ENCODE results near the gene FIP1L1.
"Not testable (repeated sequence)": the region's sequence is repeated elsewhere in the genome, so short reads cannot be mapped to it uniquely, and the experiment has no call there.

FIP1L1 gene

DNA sequence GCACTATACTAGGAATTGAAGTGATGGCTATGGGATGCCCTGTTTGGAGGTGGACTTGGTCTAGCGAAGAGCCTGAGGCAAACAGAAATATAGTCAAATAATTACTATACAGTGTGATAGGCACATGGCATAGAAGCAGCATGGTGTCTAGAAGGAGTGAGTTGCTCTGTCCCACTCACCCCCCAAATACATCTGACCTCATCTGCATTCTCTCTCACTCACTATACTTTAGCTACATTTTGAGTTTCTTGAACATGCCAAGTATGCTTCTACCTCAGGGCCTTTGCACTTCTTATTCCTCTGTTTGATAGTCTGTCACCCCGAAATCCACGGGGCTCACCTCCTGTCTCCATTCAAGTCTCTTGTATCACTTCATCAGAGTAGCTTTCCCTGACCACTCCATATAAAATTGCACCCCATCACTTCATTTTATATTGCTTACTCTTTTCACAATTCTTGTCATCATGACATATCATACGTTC lies 2.6 kb upstream of the FIP1L1 start:
- DNase-seq (ENCODE audit: extremely low read depth in 1 of 2, low read depth in 1 of 2) = no peak

DNA sequence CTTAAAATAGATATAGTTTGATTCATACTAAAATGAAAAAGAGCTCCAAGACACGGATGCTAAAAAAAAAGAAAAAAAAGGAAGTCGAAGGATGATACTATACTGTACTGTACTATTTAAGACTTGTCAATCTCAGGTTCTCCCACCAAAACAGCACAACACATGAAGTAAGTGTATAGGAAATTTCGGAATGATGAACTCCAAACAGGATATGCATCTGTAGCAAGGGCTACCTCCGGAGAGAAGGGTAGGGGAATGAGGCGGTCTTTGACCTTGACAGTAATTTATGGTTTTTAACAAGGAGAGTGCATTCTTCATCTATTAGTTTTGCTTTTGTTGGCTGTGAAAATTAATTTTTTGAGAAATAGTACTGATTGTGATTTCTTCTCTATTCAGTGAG lies 541 bp upstream of the FIP1L1 start:
- no peak for DNase-seq (ENCODE audit: extremely low read depth in 1 of 2, low read depth in 1 of 2)

DNA sequence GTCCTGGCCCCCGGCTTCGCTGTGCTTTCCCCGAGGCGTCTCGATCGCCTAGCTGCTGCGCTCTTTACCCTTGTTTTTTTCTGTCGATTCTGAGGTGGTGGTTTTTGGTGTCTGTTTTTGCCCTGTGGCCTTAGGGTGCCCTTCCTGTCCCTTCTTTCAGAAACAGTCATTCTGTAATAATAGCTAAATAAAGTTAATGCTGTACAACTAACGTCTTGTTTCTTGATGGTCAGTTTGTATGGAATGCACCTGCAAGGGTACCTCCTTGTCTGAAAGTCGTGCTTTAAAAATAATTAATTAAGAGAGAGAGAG lies 686 bp downstream of the FIP1L1 start:
- no peak for DNase-seq (ENCODE audit: extremely low read depth in 1 of 2, low read depth in 1 of 2)

GRCh38 chr4:53380221-53380620 lies 2.8 kb downstream of the FIP1L1 start:
- no peak for DNase-seq (ENCODE audit: extremely low read depth in 1 of 2, low read depth in 1 of 2)

DNA sequence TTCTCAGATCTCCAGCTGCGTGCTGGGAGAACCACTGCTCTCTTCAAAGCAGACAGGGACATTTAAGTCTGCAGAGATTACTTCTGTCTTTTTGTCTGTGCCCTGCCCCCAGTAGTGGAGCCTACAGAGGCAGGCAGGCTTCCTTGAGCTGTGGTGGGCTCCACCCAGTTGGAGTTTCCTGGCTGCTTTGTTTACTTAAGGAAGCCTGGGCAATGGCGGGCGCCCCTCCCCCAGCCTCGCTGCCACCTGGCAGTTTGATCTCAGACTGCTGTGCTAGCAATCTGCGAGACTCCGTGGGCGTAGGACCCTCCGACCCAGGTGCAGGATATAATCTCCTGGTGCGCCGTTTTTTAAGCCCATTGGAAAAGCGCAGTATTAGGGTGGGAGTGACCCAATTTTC lies 32.0 kb downstream of the FIP1L1 start:
- DNase-seq (ENCODE audit: extremely low read depth in 1 of 2, low read depth in 1 of 2) = not testable (repeated sequence)

DNA sequence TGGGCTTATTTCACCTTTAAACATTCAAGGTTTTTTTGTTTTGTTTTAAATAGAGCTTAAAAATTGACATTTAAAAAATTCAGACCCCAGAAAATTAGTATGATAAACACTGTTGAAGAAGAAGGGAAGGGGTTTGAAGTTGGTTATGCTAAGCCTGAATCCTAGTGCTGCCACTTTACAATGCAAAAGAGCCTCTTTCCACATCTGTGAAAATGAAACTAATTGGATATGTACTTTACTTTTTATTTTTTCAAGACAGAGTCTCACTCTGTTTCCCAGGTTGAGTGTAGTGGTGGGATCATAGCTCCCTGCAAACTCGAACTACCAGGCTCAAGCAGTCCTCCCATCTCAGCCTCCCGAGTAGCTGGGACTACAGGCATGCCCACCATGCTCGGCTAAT lies 41.8 kb downstream of the FIP1L1 start:
- no peak for DNase-seq (ENCODE audit: extremely low read depth in 1 of 2, low read depth in 1 of 2)

DNA sequence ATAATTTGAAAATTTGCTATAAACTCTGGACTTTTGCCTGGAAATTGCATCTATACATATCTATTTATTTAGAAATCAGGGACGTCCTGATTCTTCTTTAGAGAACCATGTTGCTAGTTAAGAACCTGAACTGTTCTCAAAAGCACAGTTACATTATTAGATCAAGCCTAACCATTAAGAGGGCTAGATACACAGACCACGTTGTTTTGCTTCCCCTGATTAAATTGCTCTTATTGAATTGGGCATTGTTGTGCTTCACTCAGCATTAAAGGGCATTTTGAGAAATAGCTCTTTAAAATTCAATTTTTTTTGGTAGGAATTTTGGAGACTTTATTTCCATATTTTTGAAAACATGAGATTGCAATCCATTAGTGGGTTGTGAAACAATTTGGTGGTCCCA lies 44.4 kb downstream of the FIP1L1 start:
- DNase-seq (ENCODE audit: extremely low read depth in 1 of 2, low read depth in 1 of 2) = no peak

GRCh38 chr4:53422367-53422766 lies 44.9 kb downstream of the FIP1L1 start:
- DNase-seq (ENCODE audit: extremely low read depth in 1 of 2, low read depth in 1 of 2) = no peak

- DNase-seq (ENCODE audit: extremely low read depth in 1 of 2, low read depth in 1 of 2) = no peak
These were observed 46.8 kb downstream of the FIP1L1 start for GRCh38 chr4:53424280-53424679.

- DNase-seq (ENCODE audit: extremely low read depth in 1 of 2, low read depth in 1 of 2) = no peak
These were observed 49.9 kb downstream of the FIP1L1 start for GRCh38 chr4:53427366-53427765.

DNA sequence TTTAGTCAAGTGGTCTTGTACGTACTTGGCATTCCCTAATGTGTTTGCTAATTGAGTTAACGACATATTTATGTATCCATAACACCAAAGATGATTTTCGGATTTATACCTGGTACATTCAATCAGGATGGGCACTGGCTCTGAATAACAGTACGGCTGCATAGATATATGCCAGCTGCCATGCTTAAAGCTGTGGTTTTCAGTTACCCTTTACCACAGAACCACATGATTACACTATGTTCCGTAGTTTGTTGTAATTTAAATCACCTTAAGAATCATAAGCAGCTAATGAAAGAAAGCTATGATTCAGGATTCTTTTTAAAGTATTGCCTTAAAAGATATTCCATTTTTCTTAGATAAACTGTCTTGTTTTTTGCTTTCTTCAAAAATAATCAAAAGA lies 53.6 kb downstream of the FIP1L1 start:
- no peak for DNase-seq (ENCODE audit: extremely low read depth in 1 of 2, low read depth in 1 of 2)

DNA sequence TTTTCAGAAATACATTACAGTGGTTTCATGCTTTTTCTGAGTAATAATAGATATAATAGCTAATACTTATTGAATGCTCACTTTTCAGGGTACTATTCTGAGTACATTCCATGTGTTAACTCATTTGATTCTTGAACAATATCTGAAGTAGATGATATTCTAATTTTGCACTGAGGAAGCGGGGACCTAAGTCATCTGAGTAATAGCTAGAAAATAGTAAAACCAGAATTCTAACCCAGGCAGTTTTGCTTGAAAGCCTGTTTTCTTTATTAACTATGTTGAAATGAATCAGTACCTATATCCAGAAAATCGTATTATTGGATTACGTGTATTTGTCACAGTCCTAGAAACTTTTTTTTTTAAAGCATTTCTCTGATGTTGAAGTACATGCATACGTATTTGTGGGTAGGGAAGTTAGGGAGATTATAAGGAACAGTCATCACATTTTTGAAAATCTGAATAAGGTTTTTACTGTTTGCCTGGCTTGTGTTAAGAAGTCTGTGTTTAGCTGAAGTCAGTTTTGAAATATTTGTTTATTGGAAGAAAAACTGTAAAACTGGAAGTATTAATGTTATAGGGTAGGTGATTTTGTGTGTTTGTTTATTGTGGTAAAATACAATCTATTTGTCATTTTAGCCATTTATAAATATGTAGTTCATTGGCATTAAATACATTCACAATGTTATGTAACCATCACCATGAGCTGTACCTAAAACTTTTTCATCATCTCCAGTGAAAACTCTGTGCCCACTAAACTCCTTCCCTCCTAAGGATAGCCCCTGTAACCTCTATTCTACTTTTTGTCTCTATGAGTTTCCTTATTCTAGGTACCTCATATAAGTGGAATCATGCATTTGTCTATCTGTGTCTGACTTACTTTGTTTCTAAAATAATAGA lies 55.3 kb downstream of the FIP1L1 start:
- no peak for DNase-seq (ENCODE audit: extremely low read depth in 1 of 2, low read depth in 1 of 2)

- no peak for DNase-seq (ENCODE audit: extremely low read depth in 1 of 2, low read depth in 1 of 2)
These were observed 58.8 kb downstream of the FIP1L1 start for GRCh38 chr4:53436251-53436650.

DNA sequence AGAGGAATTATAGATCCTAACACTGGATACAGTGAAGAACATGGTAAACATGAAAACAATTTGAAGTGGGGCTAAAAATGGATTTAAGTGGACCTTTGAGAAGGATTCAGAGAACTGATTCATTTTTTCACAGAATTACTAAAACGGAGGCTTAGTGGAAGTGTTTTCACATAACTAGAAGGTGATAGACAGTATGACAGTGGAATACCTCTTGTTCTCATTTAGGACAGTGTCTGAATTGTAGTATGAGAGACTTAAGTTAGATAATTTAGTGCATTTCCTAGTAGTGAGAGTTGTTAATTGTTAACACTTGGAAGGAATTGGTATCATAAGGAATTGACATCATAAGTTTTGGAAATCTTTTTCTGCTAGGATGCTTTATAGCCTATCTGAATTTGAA lies 64.1 kb downstream of the FIP1L1 start:
- DNase-seq (ENCODE audit: extremely low read depth in 1 of 2, low read depth in 1 of 2) = no peak

DNA sequence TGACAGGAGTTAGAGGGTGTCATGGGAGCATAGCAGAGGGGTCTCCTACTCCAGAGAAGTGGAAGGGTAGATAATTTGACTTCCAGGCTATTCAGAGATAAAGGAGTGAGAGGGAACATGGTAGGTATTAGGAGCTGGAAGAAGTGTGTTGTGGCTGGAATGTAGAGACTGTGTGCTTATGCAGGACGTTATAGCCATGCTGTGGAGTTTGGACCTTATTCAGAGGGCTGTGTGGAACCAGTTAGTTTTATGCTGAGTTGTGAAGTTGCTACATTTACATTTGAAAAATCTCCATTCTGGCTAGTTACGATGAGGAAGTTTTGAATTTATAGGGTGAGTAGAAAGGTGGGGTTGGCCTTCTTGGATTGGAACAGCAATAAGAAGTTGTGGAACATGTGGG lies 67.5 kb downstream of the FIP1L1 start:
- DNase-seq (ENCODE audit: extremely low read depth in 1 of 2, low read depth in 1 of 2) = no peak

GRCh38 chr4:53450773-53451172 lies 73.3 kb downstream of the FIP1L1 start:
- no peak for DNase-seq (ENCODE audit: extremely low read depth in 1 of 2, low read depth in 1 of 2)

DNA sequence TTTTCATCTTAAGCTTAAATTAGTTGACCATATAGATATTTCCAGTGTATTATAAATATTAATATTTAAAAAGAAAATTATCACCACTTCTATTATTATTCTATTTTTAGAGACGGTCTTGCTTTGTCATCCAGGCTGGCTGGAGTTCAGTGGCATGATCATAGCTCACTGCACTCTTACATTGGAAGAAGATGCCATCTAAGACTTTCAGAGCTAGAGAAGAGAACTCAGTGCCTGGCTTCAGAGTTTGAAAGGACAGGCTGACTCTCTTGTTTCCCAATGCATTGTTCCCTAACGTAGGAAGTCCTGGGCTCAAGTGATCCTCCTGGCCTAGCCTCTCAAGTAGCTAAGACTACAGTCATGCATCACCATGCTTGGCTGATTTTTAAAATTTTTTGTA lies 75.9 kb downstream of the FIP1L1 start:
- DNase-seq (ENCODE audit: extremely low read depth in 1 of 2, low read depth in 1 of 2) = no peak

DNA sequence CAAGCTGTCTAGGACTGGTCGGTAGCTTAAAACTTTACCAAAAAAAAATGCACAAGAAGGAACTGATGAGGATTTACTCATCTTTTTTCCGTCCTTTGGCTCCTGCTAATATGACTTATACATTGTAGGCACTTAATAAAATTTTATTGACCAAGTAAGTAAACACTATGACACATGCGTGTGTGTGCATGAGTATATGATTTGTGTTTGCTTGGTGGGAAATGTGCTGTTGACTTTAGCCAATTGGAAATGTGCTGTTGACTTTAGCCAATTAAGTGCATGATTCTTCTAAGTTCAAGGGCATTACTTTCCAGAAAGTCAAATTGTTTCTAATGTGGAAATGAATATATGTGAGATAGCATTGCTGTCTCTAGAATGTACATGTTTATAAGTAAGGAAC lies 78.3 kb downstream of the FIP1L1 start:
- no peak for DNase-seq (ENCODE audit: extremely low read depth in 1 of 2, low read depth in 1 of 2)

GRCh38 chr4:53456178-53456577 lies 78.7 kb downstream of the FIP1L1 start:
- DNase-seq (ENCODE audit: extremely low read depth in 1 of 2, low read depth in 1 of 2) = no peak

DNA sequence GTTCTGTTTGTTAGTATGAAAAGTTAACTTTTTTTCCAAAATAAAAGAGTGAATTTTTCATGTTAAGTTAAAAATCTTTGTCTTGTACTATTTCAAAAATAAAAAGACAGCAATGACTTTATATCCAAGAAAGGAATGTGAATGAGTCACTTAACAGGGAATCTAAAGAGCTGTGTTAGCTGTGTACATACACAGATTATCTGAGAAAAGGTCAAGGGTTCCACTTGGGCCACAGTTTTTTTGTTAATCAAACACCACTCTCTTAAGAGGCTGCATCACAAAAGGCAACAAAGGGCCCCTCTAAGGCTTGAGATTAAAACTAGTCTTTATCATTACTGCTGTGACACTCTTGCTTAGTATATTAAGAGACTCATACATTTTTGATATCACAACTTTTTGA lies 82.1 kb downstream of the FIP1L1 start:
- no peak for DNase-seq (ENCODE audit: extremely low read depth in 1 of 2, low read depth in 1 of 2)

DNA sequence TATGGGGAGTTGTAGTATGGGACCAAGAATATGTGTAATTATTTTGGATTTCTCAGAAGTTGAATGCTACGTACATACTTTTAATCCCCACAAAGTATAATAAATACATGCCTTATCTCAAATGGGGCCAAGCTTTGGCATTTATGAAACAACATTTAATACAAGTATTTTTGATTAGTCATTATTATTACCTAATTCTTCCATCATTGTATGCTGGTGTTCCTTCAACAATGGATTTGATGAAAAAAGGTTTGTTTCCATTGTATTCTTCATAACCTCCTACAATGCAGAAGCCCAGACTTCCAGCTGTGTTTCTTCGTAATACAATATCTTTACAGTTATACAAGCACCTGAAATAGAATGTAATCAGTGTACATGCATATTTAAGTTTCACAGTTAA lies 83.8 kb downstream of the FIP1L1 start:
- no peak for DNase-seq (ENCODE audit: extremely low read depth in 1 of 2, low read depth in 1 of 2)

DNA sequence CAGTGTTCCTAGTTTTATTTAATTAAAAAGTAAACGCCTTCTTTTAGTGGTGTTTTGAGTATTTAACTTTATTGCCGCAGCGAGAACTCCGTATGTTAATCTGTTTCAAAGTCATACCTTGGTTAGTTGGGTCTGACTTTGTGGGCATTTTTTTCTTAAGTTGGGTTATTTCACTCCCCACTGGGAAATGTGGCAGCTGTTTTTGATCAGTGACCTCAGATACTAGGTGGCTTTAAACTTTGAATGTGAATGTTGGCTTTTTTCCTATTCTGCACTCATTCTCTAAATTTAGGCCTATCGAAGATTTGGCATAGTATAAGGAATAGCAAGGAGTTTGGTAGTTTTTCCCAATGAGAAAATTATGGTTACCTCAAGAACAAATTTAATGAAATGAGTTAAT lies 85.9 kb downstream of the FIP1L1 start:
- no peak for DNase-seq (ENCODE audit: extremely low read depth in 1 of 2, low read depth in 1 of 2)

DNA sequence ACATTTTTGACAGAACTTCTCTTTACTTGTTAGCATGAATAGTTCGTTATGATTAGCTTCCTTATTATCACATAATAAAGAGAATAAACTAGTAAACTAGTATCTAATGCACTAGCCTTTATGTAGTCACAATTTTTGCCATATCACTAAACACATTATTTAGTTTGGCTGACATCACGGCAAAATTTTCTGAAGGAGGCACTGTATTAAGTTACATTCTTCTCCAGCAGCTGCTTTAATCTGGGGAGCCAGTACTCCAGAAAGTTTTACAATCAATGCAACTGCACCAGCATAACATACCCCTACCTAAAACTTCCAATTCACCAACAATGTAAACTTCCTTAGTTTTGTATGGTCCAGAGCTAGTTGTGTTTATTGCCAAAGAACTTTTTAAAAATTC lies 87.8 kb downstream of the FIP1L1 start:
- DNase-seq (ENCODE audit: extremely low read depth in 1 of 2, low read depth in 1 of 2) = no peak

Measured in stimulated activated CD8-positive, alpha-beta memory T cell treated with anti-CD3 and anti-CD28 coated beads, Interleukin-7, amount 100 ng/mL, for 48 hours (primary cell).